HEK293 (cell line): Measurements from ENCODE around the gene LGI4.

ENCODE experiments used
- CTCF ChIA-PET: fragments of 350-600 bp; formaldehyde crosslinking; extraction: SDS; loops from one replicate; lab custom pipeline; 2021; ENCODE audit warnings: antibody characterized with exemption; lab: Yijun Ruan, JAX
- POLR2A ChIA-PET: fragments of 300-600 bp; formaldehyde crosslinking; extraction: SDS; loops from one replicate; lab custom pipeline; 2020; ENCODE audit warnings: antibody characterized with exemption, inconsistent platforms; lab: Yijun Ruan, JAX
- H3K27ac ChIP-seq: fragments of 200-500 bp; sonication (Bioruptor generic); 2 replicates; pipeline ENCODE4 v1.5.1; 2014; ENCODE audit warnings: low read depth, low read length, control low read depth, inconsistent platforms; ENCODE audit errors: extremely low read depth
- H3K36me3 ChIP-seq, 2 experiments: fragments of 200-500 bp in 1 of 2; sonication (Bioruptor generic) in 1 of 2; 1 replicate in 1 of 2; 2 replicates in 1 of 2; pipeline ENCODE4 v1.5.1; 2014 to 2017; ENCODE audit warnings: inconsistent platforms in 2 of 2, low read length in 2 of 2; ENCODE audit not compliant: control insufficient read depth in 2 of 2, insufficient read depth in 1 of 2
- H3K4me1 ChIP-seq: fragments of 200-500 bp; sonication (Bioruptor generic); 2 replicates; pipeline ENCODE4 v1.5.1; 2014; ENCODE audit warnings: mild to moderate bottlenecking, low read length, inconsistent platforms; ENCODE audit not compliant: control insufficient read depth, insufficient read depth
- H3K4me3 ChIP-seq: 2 replicates; pipeline ENCODE4 v1.5.1; 2011; ENCODE audit warnings: low read depth, mild to moderate bottlenecking, control low read depth, low read length, moderate library complexity
- H3K9me3 ChIP-seq: fragments of 200-500 bp; sonication (Bioruptor generic); 2 replicates; pipeline ENCODE4 v1.5.1; 2014; ENCODE audit warnings: low read depth, low read length, inconsistent platforms; ENCODE audit not compliant: control insufficient read depth, insufficient read depth
- BCL11A ChIP-seq: fragments of 450-650 bp; formaldehyde crosslinking; IDR thresholded peaks from 2 replicates; pipeline ENCODE4 v1.5.1; 2016; ENCODE audit warnings: low read depth, missing biosample characterization, missing genetic modification characterization
- BCL6B ChIP-seq: fragments of 450-650 bp; formaldehyde crosslinking; IDR thresholded peaks from 2 replicates; pipeline ENCODE4 v1.5.1; 2017; ENCODE audit warnings: missing biosample characterization, missing genetic modification characterization
- KLF1 ChIP-seq: fragments of 450-650 bp; formaldehyde crosslinking; IDR thresholded peaks from 2 replicates; pipeline ENCODE4 v1.5.1; 2016; ENCODE audit warnings: missing biosample characterization, missing genetic modification characterization
- KLF8 ChIP-seq: fragments of 450-650 bp; formaldehyde crosslinking; IDR thresholded peaks from 2 replicates; pipeline ENCODE4 v1.5.1; 2016; ENCODE audit warnings: missing biosample characterization, missing genetic modification characterization
- OSR2 ChIP-seq: fragments of 450-650 bp; formaldehyde crosslinking; IDR thresholded peaks from 2 replicates; pipeline ENCODE4 v1.5.1; 2016; ENCODE audit warnings: missing biosample characterization, missing genetic modification characterization
- PRDM10 ChIP-seq: fragments of 450-650 bp; formaldehyde crosslinking; IDR thresholded peaks from 2 replicates; pipeline ENCODE4 v1.5.1; 2016; ENCODE audit warnings: missing biosample characterization, missing genetic modification characterization
- PRDM4 ChIP-seq: fragments of 450-650 bp; formaldehyde crosslinking; IDR thresholded peaks from 2 replicates; pipeline ENCODE4 v1.5.1; 2017; ENCODE audit warnings: missing biosample characterization, missing genetic modification characterization
- REPIN1 ChIP-seq: fragments of 450-650 bp; formaldehyde crosslinking; IDR thresholded peaks from 2 replicates; pipeline ENCODE4 v1.5.1; 2017; ENCODE audit warnings: missing biosample characterization, missing genetic modification characterization, low read depth
- ZBTB21 ChIP-seq: fragments of 450-650 bp; formaldehyde crosslinking; IDR thresholded peaks from 2 replicates; pipeline ENCODE4 v1.5.1; 2017; ENCODE audit warnings: missing biosample characterization, missing genetic modification characterization
- ZNF10 ChIP-seq: fragments of 450-650 bp; formaldehyde crosslinking; IDR thresholded peaks from 2 replicates; pipeline ENCODE4 v1.5.1; 2017; ENCODE audit warnings: missing biosample characterization, missing genetic modification characterization
- ZNF157 ChIP-seq: fragments of 450-650 bp; formaldehyde crosslinking; IDR thresholded peaks from 2 replicates; pipeline ENCODE4 v1.5.1; 2016; ENCODE audit warnings: missing biosample characterization, missing genetic modification characterization
- ZNF214 ChIP-seq: fragments of 450-650 bp; formaldehyde crosslinking; IDR thresholded peaks from 2 replicates; pipeline ENCODE4 v1.5.1; 2017; ENCODE audit warnings: missing biosample characterization, mild to moderate bottlenecking, missing genetic modification characterization, borderline replicate concordance
- ZNF280D ChIP-seq: fragments of 450-650 bp; formaldehyde crosslinking; IDR thresholded peaks from 2 replicates; pipeline ENCODE4 v1.5.1; 2016; ENCODE audit warnings: missing biosample characterization, missing genetic modification characterization
- ZNF391 ChIP-seq: fragments of 450-650 bp; formaldehyde crosslinking; IDR thresholded peaks from 2 replicates; pipeline ENCODE4 v1.5.1; 2016; ENCODE audit warnings: low read depth, missing biosample characterization, missing genetic modification characterization, borderline replicate concordance
- ZNF398 ChIP-seq: fragments of 450-650 bp; formaldehyde crosslinking; IDR thresholded peaks from 2 replicates; pipeline ENCODE4 v1.5.1; 2017; ENCODE audit warnings: missing biosample characterization, missing genetic modification characterization
- ZNF544 ChIP-seq: fragments of 450-650 bp; formaldehyde crosslinking; IDR thresholded peaks from 2 replicates; pipeline ENCODE4 v1.5.0; 2017; ENCODE audit warnings: missing biosample characterization, missing genetic modification characterization
- ZNF549 ChIP-seq: fragments of 450-650 bp; IDR thresholded peaks from 2 replicates; pipeline ENCODE4 v1.5.1; 2018; ENCODE audit warnings: missing biosample characterization, missing genetic modification characterization, mild to moderate bottlenecking, inconsistent platforms, moderate library complexity
- ZNF677 ChIP-seq: fragments of 450-650 bp; IDR thresholded peaks from 2 replicates; pipeline ENCODE4 v1.5.0; 2018; ENCODE audit warnings: missing biosample characterization, mild to moderate bottlenecking, missing genetic modification characterization, moderate library complexity
- ZNF704 ChIP-seq: fragments of 450-650 bp; formaldehyde crosslinking; IDR thresholded peaks from 2 replicates; pipeline ENCODE4 v1.5.1; 2016; ENCODE audit warnings: missing biosample characterization, missing genetic modification characterization
- ZNF747 ChIP-seq: fragments of 450-650 bp; formaldehyde crosslinking; IDR thresholded peaks from 2 replicates; pipeline ENCODE4 v1.5.1; 2016; ENCODE audit warnings: missing biosample characterization, missing genetic modification characterization
- ZNF785 ChIP-seq: fragments of 450-650 bp; formaldehyde crosslinking; IDR thresholded peaks from 2 replicates; pipeline ENCODE4 v1.5.1; 2016; ENCODE audit warnings: missing biosample characterization, missing genetic modification characterization
- ZNF792 ChIP-seq: fragments of 450-650 bp; formaldehyde crosslinking; IDR thresholded peaks from 2 replicates; pipeline ENCODE4 v1.5.1; 2016; ENCODE audit warnings: missing biosample characterization, missing genetic modification characterization

Gene LGI4

GRCh38 chr19:35105047-35105410 lies 29.8 kb downstream of the LGI4 start:
- TF ChIP-seq OSR2, result no peak
- TF ChIP-seq BCL6B (tag by site-specific recombination), result no peak
- TF ChIP-seq ZNF280D, result 0 out of 2 replicates have a peak, but pooled peaks have one; percentile 33
- no peak for TF ChIP-seq ZNF391 (tag by site-specific recombination)
- TF ChIP-seq ZNF157 (tag by site-specific recombination), result no peak
- H3K9me3 ChIP-seq, result no peaks in the 10 kb centered on the region
- CTCF ChIA-PET, result interaction anchor here (1.4 kb wide), 1 partner anchor 38 kb away, joined by 3 read pairs; no protein-coding TSS in a partner anchor

GRCh38 chr19:35104361-35104760 lies 30.5 kb downstream of the LGI4 start:
- no peaks in the 10 kb centered on the region for H3K36me3 ChIP-seq
- H3K27ac ChIP-seq, result no peak overlapping the region
- ChIA-PET CTCF (interaction anchor here (1.2 to 1.6 kb wide), 6 partner anchors 10 to 60 kb away, joined by 3 to 10 read pairs (median 4); partner anchors contain the start of gene FXYD7), POLR2A (no interaction called here)
- no peaks in the 10 kb centered on the region for H3K4me1 ChIP-seq
- no peaks in the 10 kb centered on the region for H3K9me3 ChIP-seq
- no peak overlapping the region for H3K4me3 ChIP-seq
- TF ChIP-seq BCL11A (no peak), KLF1 (tag by site-specific recombination) (no peak), ZNF549 (tag by site-specific recombination) (no peak), ZNF747 (tag by site-specific recombination) (no peak), ZNF704 (tag by site-specific recombination) (no peak), KLF8 (tag by site-specific recombination) (no peak), ZNF677 (tag by site-specific recombination) (no peak), REPIN1 (tag by site-specific recombination) (no peak), ZNF214 (tag by site-specific recombination) (no peak), PRDM10 (no peak), ZBTB21 (tag by site-specific recombination) (no peak), PRDM4 (no peak), ZNF10 (tag by site-specific recombination) (no peak), ZNF398 (tag by site-specific recombination) (no peak), ZNF544 (no peak), ZNF785 (no peak), ZNF792 (tag by site-specific recombination) (no peak)

More at GRCh38 chr19:35105047-35105410, 29.8 kb downstream of the LGI4 start:
- Histone ChIP-seq H3K4me3 (no peak overlapping the region), H3K27ac (no peak overlapping the region), H3K4me1 (no peaks in the 10 kb centered on the region), H3K36me3 (no peaks in the 10 kb centered on the region)
- POLR2A ChIA-PET, result no interaction called here
